ENCODE measurements around the gene DLGAP3.
"Not testable (repeated sequence)": the region's sequence is repeated elsewhere in the genome, so short reads cannot be mapped to it uniquely, and the experiment has no call there.

Gene DLGAP3, protein sequence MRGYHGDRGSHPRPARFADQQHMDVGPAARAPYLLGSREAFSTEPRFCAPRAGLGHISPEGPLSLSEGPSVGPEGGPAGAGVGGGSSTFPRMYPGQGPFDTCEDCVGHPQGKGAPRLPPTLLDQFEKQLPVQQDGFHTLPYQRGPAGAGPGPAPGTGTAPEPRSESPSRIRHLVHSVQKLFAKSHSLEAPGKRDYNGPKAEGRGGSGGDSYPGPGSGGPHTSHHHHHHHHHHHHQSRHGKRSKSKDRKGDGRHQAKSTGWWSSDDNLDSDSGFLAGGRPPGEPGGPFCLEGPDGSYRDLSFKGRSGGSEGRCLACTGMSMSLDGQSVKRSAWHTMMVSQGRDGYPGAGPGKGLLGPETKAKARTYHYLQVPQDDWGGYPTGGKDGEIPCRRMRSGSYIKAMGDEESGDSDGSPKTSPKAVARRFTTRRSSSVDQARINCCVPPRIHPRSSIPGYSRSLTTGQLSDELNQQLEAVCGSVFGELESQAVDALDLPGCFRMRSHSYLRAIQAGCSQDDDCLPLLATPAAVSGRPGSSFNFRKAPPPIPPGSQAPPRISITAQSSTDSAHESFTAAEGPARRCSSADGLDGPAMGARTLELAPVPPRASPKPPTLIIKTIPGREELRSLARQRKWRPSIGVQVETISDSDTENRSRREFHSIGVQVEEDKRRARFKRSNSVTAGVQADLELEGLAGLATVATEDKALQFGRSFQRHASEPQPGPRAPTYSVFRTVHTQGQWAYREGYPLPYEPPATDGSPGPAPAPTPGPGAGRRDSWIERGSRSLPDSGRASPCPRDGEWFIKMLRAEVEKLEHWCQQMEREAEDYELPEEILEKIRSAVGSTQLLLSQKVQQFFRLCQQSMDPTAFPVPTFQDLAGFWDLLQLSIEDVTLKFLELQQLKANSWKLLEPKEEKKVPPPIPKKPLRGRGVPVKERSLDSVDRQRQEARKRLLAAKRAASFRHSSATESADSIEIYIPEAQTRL

DNA sequence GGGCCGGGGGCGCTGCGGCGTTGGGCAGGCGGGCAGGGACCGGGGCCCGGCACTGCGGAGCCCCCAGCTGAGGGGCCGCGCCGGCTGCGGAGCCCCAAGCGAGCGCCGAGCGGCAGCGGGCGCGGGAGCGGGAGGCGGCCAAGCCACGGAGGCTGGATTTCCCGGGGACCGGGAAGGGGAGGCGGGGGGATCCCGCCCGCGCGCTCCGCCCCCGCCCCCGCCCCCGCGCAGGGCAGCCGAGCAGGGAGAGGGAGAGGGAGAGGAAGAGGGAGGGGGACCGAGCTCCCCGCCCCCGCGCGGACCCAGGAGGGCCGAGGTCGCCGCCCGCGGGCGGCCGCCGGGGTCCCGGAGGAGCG is at the start of gene DLGAP3:
Gene DLGAP3 (minus strand): TSS at position 154 of the 356 bp plus-strand sequence. CDS start 24,267 bp downstream, outside the sequence.
- DNase-seq = no peak

DNA sequence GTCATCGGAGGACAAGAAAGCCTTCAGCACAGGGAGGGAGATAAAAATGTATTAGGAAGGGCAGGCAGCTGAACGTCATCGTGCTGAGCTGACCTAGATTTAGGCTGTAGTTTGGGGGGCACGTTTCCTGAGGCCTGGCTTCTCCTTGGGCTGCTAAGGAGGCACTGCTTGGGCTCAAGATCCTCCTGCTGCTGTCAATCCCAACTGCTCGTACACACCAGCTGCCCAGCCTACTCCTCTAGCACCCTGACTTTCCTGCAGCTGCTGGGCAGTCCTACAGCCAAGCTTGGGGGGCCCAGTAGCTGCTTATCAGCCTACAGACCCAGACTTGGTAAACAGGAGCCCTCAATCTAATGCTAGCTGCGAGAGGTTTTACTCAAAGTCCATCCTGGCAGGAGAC is 49.5 kb upstream of the DLGAP3 start:
- no peak for DNase-seq

DNA sequence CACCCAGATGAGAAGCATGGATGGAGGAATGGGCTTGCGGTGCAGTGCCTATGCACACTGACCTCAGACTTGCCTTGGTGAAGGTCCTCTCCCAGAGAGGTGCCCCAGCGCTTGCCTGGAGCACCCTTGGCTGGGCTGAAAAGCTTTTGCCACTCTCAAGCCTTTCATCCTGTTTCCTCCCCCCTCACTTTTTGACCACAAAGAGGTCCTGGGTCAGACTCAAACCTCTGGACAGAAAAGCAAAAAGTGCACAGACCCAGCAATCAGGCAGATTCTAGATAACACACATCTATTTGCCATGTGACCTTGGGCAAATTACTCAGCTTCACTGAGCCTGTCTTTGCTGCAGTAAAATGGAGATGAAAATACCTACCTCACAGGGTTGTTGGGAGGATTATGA is 48.4 kb upstream of the DLGAP3 start:
- no peak for DNase-seq

DNA sequence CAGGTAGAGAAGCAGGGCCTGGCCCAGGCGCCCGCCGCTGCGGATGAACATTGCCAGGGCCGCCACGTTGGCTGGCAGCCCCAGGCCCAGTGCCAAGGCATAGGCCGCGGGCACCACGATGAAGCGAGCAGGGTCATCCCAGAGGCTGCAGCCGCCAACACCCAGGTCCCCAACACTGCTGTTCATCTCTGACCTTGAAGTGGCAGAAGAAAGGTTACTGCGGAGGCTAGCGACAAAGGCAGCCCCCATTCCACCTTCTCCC is 47.7 kb upstream of the DLGAP3 start:
- DNase-seq = no peak

DNA sequence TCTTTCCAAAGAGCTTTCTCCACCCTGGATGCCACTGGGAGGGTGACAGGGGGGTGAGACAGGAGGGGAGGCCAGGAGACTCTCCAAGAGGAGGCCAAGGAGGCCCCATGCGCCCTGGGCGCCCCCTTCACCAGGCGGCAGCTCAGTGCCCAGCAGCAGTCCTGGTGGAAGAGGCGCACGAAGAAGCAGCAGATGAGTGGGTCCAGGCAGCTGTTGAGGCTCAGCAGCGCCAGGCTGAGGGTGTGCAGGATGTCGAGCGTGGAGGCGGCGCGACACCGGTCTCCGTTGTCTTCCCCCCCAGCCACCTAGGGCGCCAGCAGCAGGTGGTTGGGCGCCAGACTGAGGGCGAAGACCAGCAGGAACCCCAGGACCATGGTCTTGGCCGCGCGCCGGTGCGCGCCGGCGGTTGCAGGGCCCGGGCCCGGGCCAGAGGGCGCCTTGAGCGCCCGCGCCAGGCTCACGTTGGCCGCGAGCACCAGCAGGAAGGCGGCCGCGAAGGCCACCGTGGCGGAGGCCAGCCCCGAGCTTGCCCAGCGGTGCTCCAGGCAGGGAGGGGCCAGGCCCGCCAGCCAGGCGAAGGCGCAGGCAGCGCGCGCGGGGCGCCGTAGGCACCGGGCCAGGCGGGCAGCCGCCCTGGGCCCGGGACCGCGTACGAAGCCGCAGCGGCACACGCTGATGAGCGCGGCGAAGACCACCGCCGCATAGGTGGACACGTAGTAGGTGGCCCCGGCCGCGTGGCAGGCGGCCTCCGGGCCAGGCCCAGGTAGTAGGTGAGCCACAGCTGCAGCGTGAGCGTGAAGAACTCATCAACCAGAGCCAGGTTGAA is 47.1 kb upstream of the DLGAP3 start:
- DNase-seq = no peak

DNA sequence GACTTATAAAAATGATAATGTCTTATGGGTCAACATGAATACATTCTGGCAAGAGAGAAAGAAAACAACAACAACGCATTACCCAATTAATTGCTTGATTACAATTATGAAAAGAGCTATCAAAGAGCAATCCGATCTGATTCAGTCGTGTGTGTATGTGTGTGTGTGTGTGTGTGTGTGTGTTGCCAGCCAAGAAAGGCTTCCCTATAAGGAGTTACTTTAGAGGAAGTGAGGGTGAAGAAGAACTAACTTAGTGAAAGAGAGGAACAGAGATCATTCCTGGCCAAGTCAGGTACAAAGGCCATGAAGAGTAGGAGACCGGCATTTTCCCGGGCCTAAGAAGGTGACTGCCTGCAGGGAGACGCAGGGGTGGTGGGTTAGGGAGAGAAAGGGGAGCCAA is 46.3 kb upstream of the DLGAP3 start:
- no peak for DNase-seq

DNA sequence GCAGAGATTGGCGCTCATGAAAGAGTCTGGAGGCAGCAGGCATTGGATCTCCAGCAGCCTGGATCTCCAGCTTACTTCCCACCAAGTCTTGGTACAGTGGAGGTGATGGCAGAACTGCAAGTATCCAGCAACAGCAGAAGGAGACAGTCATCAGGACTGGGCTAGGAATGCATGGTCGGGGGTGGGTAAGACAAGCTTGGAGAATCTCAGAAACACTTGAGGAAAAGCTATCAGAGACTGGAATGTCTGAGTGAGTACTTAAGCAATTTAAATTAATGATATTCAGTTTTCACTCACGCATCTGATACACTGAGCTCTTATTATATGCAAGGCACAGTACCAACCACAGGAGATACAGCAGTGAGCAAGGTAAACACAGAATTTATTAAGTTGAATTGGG is 45.9 kb upstream of the DLGAP3 start:
- DNase-seq = no peak

DNA sequence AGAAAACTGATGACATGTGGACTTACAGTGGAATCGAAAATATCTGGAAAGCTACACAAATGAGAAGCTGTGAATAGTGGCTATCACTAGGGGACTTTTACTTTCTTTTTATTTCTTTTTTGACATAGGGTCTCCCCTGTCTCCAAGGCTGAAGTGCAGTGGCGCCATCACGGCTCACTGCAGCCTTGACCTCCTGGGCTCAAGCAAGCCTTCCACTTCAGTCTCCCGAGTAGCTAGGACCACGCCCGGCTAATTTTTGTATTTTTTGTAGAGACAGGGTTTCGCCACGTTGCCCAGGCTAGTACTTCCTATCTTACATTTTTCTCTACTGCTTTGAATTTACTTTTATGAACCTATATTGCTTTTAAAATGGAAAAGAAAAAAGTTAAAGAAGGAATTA is 45.2 kb upstream of the DLGAP3 start:
- DNase-seq = no peak

DNA sequence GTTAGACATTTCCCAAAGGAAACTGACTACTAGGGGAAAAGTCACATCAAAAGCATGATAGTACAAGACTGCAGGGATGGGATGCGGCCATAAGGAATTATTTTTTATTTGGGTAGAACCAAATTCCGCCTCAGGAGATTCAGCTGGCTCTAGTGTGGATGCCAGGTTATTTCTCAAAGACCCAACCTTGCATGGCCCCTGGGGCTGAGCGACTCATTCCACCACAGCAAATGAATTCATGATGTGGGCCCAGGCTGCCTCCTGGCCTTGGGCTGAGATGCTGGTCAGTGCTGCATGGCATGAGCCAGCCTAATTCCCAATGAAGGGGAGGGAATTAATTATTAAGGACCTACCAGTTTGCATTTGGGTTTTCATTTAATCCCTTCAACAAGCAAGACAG is 43.9 kb upstream of the DLGAP3 start:
- no peak for DNase-seq

DNA sequence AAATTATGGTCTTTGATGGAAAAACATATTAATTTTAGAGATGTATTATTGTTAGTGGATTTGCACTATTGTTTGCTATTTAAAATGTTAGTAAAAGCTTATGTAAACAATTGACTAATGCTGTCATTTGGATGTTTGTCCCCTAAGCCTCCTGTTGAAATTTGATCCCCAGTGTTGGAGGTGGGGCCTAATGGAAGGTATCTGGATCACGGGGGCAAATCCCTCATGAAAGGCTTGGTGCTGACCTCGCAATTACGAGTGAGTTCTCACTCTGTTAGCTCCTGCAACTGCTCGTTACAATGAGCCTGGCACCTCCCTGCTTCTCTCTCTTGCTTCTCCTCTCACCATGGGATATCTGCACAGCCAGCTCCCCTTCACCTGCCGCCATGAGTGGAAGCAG is 41.4 kb upstream of the DLGAP3 start:
- no peak for DNase-seq

DNA sequence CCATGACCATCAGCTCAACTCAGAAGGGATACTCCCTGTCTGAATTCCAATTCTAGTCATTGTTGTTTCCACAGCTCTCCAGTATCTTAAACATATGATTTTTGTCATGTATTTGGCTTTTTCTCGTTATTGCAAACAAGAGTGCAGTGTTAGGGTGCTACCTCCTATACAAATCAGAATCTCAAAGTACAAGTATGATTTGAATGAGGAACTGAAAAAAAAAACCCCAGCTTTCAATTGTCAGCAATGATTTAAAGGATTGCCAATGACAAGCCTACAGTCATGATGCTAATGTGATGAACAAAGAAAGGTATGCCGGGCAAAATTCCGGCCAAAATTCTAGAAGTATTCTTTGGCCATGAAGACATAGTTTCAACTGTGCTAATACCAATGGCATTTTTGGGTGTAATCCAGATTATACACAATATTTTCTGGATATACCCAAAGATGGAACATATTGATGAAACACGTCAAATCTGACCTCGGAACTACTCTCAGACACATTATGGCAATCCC is 40.8 kb upstream of the DLGAP3 start:
- DNase-seq = no peak

DNA sequence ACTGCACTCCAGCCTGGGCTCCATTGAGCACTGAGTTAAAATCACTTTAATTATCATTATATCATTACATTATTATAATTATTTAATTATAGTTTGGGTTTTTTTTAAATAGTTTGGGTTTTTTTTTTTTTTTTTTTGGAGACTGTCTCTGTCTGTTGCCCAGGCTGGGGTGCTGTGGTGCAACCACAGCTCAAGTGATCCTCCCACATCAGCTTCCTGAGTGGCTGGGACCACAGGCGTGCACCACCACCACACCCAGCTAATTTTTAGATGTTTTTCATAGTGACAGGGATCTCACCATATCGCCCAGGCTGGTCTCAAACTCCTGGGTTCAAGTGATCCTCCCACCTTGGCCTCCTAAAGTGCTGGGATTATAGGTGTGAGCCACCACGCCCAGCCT is 38.8 kb upstream of the DLGAP3 start:
- DNase-seq = not testable (repeated sequence)

DNA sequence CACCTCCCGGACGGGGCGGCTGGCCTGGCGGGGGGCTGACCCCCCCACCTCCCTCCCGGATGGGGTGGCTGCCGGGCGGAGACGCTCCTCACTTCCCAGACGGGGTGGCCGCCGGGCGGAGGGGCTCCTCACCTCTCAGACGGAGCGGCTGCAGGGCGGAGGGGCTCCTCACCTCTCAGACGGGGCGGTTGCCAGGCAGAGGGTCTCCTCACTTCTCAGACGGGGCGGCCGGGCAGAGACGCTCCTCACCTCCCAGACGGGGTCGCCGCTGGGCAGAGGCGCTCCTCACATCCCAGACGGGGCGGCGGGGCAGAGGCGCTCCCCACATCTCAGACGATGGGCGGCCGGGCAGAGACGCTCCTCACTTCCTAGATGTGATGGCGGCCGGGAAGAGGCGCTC is 38.2 kb upstream of the DLGAP3 start:
- not testable (repeated sequence) for DNase-seq

DNA sequence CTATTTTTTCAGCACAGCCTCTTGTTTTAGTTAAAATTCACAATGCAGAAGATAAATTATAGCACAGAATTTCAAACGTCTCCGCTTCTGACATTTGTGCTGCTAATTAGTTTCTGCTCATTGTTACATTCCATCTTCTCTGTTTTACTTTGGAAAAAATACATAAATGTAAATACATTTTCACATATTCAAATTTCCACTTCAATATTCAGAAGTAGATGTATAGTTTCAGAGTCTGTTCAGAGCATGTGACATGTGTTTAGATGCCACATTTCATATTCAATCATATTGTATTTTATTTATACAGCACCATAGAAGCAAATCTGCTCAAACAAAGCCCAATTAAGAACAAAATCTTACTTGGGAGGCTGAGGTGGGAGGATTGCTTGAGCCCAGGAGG is 36.1 kb upstream of the DLGAP3 start:
- no peak for DNase-seq

DNA sequence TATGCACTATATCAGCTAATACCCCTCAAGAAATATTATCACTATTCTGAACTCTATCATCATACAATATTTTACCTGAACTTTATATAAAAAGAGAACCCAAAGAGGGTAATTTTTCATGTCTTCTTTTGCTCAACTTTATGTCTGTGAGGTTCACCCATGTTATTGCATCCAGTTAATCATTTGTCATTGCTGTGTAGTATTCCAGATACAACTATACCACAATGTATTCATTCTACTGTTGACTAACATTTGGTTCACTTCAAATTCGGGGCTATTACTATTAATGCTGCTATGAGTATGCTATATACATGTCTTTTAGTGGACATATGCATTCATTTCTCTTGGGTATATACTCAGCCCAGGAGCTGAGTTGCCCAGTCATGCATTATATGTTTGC is 21.0 kb upstream of the DLGAP3 start:
- DNase-seq = no peak

DNA sequence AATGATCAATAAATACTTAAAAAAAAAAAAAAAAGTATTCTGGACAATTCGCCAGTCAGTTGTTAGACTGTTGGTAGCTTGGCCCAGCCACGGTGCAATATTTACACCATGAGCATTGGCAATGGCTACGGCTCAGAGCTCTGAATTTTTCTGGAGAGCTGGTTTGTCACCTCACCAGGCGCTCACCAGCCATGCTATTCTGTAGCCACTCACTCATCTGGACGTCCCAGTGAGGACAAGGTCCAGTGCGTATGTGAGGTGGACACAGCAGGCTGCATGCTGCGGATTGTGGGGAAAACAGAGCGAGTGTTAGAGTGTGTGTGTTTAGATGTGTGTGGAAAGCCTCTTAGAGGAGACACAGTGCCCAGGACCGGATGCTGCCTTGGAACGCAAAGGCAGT is 19.3 kb upstream of the DLGAP3 start:
- not testable (repeated sequence) for DNase-seq

DNA sequence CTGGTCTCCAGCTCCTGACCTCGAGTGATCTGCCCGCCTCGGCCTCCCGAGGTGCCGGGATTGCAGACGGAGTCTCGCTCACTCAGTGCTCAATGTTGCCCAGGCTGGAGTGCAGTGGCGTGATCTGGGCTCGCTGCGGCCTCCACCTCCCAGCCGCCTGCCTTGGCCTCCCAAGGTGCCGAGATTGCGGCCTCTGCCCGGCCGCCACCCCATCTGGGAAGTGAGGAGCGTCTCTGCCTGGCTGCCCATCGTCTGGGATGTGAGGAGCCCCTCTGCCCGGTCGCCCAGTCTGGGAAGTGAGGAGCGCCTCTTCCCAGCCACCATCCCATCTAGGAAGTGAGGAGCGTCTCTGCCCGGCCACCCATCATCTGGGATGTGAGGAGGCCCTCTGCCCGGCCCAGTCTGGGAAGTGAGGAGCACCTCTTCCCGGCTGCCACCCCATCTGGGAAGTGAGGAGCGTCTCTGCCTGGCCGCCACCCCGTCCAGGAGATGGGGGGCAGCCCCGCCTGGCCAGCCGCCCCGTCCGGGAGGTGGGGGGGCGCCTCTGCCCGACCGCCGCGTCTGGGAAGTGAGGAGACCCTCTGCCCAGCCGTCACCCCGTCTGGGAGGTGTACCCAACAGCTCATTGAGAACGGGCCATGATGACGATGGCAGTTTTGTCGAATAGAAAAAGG is 18.3 kb upstream of the DLGAP3 start:
- not testable (repeated sequence) for DNase-seq

DNA sequence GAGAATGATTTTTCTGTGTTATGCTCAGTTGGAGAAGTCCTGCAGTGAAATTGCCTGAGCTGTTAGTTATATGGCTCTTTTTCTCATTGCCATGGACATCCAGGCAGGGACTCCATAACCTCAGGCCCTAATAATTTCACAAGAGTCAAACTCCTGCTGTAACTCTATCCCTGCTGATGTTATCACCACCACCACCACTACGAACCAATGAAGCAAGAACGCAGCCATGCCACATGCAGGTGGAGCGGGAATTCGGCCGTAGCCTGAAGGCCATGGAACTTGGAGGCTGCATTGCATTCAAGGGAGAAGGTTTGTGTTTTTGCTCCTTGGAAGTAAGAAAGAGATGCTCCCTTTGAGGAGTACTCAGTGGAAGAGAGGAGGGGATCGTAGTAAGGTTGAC is 16.8 kb upstream of the DLGAP3 start:
- no peak for DNase-seq

DNA sequence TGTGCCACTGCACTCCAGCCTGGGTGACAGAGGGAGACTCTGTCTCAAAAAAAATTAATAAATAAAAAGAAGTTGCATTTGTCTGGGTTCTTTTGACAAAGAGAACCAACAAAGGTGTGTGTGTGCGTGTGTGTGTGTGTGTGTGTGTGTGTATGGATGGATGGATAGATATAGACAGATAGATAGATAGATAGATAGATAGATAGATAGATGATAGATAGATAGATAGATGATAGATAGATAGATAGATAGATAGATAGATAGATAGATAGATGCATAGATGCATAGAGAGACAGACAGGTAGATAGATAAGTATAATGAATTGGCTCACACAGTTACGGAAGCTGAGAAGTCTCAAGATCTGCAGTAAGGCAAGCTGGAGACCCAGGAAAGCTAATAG is 12.3 kb upstream of the DLGAP3 start:
- not testable (repeated sequence) for DNase-seq

DNA sequence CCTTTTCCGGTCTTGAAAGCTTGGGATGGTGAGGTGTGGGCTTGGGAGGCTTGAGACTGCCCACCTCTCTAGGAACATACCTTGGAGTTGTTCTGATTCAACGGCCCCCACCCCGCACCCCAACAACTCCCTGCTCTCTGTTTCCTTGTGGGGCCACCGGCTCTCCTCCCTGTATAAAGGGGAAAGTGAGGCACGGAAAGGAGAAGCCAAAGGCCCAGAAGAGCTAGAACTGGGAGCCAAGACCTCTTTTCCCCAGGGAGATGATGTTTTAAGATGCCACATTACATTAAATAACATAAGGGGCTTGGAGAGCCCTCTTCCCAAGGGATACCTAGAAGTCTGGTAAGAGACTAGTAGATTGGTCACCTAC is 1.2 kb upstream of the DLGAP3 start:
- DNase-seq = no peak

DNA sequence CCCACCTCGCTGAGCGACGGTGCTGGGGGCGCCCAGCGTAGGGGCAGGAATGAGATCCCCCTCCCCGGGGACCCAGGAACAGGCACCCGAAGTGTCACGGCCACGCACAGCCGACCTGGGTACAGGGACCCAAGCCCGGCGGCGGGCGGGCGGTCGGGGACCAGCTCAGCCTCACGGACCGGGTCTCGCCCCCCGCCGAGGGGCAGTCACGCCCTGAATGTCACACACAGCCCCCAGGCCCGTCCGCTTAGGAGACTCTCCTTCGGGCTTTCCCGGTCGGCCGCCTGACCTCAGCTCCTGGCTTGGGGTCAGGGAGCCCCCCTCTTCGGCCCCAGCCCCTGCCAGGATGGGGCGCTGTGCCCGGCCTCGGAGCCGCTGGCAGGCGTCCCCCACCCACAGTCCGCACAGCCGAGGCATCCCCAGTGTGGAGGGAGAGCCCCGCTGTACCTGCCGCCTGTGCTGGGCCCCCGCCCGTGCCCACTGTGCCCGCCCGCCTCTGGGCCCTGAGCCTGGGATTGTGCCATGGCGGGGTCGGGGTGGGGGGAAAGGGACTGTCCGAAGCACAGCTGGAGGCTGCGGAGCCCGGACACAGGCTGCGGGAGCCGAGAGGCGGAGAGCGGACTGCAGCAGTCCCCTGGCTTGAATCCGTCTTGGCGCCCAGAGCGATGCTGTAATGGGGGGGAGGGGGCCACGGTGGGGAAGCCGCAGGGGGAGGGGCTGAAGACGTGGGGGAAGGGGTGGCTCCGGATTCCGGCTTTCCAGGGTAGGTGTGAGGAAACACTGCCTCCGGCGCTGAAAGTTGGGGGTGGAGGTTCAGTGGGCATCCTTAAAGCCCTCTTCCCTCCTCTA is 627 bp upstream of the DLGAP3 start:
- DNase-seq = no peak

Data from activated effector memory CD4-positive, alpha-beta T cell treated with Interleukin-2 at 50 U/mL for 16 hours (primary cell).